GM23248 (cell line): ENCODE measurements around the gene HMGXB3.

Experiments
- EZH2 ChIP-seq: fragments of 200-600 bp; sonication (generic); IDR thresholded peaks from 2 replicates; pipeline ENCODE4 v1.6.1; 2018; ENCODE audit warnings: antibody characterized with exemption, mild to moderate bottlenecking; ENCODE audit not compliant: insufficient read depth, poor library complexity, severe bottlenecking
- EZH2phosphoT487 ChIP-seq: fragments of 200-600 bp; sonication (generic); IDR thresholded peaks from 2 replicates; pipeline ENCODE4 v1.6.1; 2018; ENCODE audit warnings: antibody characterized with exemption, moderate library complexity, mild to moderate bottlenecking, low read depth; ENCODE audit not compliant: insufficient read depth

DNA sequence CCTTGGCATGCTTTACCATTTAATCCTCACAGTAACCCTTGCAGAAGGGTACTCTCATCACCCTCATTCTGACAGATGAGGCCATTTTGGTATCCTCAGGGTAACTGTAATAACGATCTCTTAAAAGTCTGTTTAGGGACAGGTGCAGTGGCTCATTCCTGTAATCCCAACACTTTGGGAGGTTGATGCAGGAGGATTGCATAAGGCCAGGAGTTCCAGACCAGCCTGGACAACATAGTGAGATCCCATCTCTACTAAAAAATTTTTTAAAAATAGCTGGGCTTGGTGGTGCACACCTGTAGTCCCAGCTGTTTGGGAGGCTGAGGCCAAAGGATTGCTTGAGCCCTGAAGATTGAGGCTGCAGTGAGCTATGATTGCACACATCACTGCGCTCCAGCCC is 54.0 kb downstream of the HMGXB3 start:
- TF ChIP-seq EZH2phosphoT487 (no peak), EZH2 (no peak)
